Left kidney (tissue), 8 donors: ENCODE results near the gene RPS27. TPM values are rescaled to one million over a fixed set of nuclear protein-coding genes. Genes with fewer than 3 reads are reported as not detected.

Experiments used
- DNase-seq: peaks from one replicate; pipeline ENCODE4 v3.0.0-alpha.2; 2013
- long read RNA-seq, 8 donors: transcript quantifications; one replicate each; lab custom pipeline, GENCODE V29; 2026
- polyA plus RNA-seq: library from polyadenylated mRNA; unstranded; fragments of 120-200 nt; gene quantifications from one replicate; pipeline ENCODE4 v1.2.1, GENCODE V29; 2013; ENCODE audit not compliant: insufficient read length

The RPS27 gene
- 2,566 TPM for polyA plus RNA-seq
- long read RNA-seq, donor 1, transcript RPS27-204 (4 exons, 573 nt), result minor isoform, 27 of 373 reads
- long read RNA-seq, donor 1, transcript RPS27-203 (3 exons, 496 nt), result minor isoform, 28 of 373 reads
- long read RNA-seq, donor 1, transcript RPS27-201 (4 exons, 359 nt), result major isoform, 284 of 373 reads
- long read RNA-seq, donor 1, partial matches to known transcripts, result 29 of 373 reads
- long read RNA-seq, donor 1, other reads (novel, unspliced or antisense), result 0 of 373 reads
- long read RNA-seq, donor 2, transcript RPS27-201 (4 exons, 359 nt), result major isoform, 319 of 393 reads
- long read RNA-seq, donor 2, transcript RPS27-204 (4 exons, 573 nt), result minor isoform, 21 of 393 reads
- long read RNA-seq, donor 2, transcript RPS27-203 (3 exons, 496 nt), result minor isoform, 13 of 393 reads
- long read RNA-seq, donor 2, transcript RPS27-205 (5 exons, 467 nt), result minor isoform, 9 of 393 reads
- long read RNA-seq, donor 2, partial matches to known transcripts, result 16 of 393 reads
- long read RNA-seq, donor 2, other reads (novel, unspliced or antisense), result 8 of 393 reads
- long read RNA-seq, donor 3, transcript RPS27-203 (3 exons, 496 nt), result minor isoform, 6 of 215 reads
- long read RNA-seq, donor 3, transcript RPS27-204 (4 exons, 573 nt), result minor isoform, 11 of 215 reads
- long read RNA-seq, donor 3, transcript RPS27-201 (4 exons, 359 nt), result major isoform, 178 of 215 reads
- long read RNA-seq, donor 3, partial matches to known transcripts, result 16 of 215 reads
- long read RNA-seq, donor 3, other reads (novel, unspliced or antisense), result 0 of 215 reads
- long read RNA-seq, donor 4, transcript RPS27-203 (3 exons, 496 nt), result minor isoform, 6 of 176 reads
- long read RNA-seq, donor 4, transcript RPS27-201 (4 exons, 359 nt), result major isoform, 154 of 176 reads
- long read RNA-seq, donor 4, transcript RPS27-202 (2 exons, 625 nt), result minor isoform, 6 of 176 reads
- long read RNA-seq, donor 4, partial matches to known transcripts, result 6 of 176 reads
- long read RNA-seq, donor 4, other reads (novel, unspliced or antisense), result 0 of 176 reads
- long read RNA-seq, donor 5, transcript RPS27-204 (4 exons, 573 nt), result minor isoform, 46 of 979 reads
- long read RNA-seq, donor 5, transcript RPS27-202 (2 exons, 625 nt), result minor isoform, 20 of 979 reads
- long read RNA-seq, donor 5, transcript RPS27-201 (4 exons, 359 nt), result major isoform, 835 of 979 reads
- long read RNA-seq, donor 5, transcript RPS27-203 (3 exons, 496 nt), result minor isoform, 15 of 979 reads
- long read RNA-seq, donor 5, partial matches to known transcripts, result 46 of 979 reads
- long read RNA-seq, donor 5, other reads (novel, unspliced or antisense), result 7 of 979 reads
- long read RNA-seq, donor 6, transcript RPS27-204 (4 exons, 573 nt), result minor isoform, 22 of 447 reads
- long read RNA-seq, donor 6, transcript RPS27-203 (3 exons, 496 nt), result minor isoform, 40 of 447 reads
- long read RNA-seq, donor 6, transcript RPS27-202 (2 exons, 625 nt), result minor isoform, 8 of 447 reads
- long read RNA-seq, donor 6, transcript RPS27-201 (4 exons, 359 nt), result major isoform, 338 of 447 reads
- long read RNA-seq, donor 6, partial matches to known transcripts, result 35 of 447 reads
- long read RNA-seq, donor 6, other reads (novel, unspliced or antisense), result 0 of 447 reads
- long read RNA-seq, donor 7, transcript RPS27-204 (4 exons, 573 nt), result minor isoform, 30 of 651 reads
- long read RNA-seq, donor 7, transcript RPS27-201 (4 exons, 359 nt), result major isoform, 533 of 651 reads
- long read RNA-seq, donor 7, transcript RPS27-203 (3 exons, 496 nt), result minor isoform, 15 of 651 reads
- long read RNA-seq, donor 7, transcript RPS27-202 (2 exons, 625 nt), result minor isoform, 13 of 651 reads
- long read RNA-seq, donor 7, partial matches to known transcripts, result 53 of 651 reads
- long read RNA-seq, donor 7, other reads (novel, unspliced or antisense), result 7 of 651 reads
- long read RNA-seq, donor 8, transcript RPS27-201 (4 exons, 359 nt), result major isoform, 140 of 179 reads
- long read RNA-seq, donor 8, transcript RPS27-204 (4 exons, 573 nt), result minor isoform, 17 of 179 reads
- long read RNA-seq, donor 8, transcript RPS27-202 (2 exons, 625 nt), result minor isoform, 5 of 179 reads
- long read RNA-seq, donor 8, partial matches to known transcripts, result 14 of 179 reads
- long read RNA-seq, donor 8, other reads (novel, unspliced or antisense), result 0 of 179 reads

DNA sequence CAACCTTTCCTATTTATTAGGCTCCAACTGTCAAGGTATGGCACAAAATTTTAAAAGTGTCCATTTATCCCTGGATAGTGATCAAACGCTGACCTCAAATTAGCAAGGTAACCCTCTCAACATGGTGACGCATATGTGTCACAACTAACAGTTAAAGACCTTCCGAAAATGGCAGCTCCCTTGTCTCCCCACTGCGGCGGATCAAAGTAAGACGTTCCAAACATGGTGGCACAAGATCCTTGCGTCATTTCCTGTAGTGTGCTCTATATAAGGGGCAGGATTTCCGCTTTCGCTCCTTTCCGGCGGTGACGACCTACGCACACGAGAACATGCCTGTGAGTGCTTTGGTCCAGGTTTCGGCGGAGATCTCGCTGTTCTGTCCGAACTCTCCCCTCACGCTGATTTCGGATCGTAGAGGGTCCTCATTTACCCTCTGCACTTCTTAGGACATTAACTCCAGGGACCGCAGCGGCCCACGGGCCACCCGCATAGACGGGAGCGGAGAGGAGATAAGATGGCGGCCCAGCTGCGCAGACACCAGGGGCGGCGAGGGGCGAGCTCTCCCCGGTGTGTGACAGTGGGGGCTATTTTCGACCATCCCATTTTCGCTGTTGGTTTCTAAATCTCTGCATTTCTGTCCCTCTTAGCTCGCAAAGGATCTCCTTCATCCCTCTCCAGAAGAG lies at the start of gene RPS27:
RPS27 (plus strand) TSS at position 295 of the 683 bp plus-strand sequence; CDS start at position 330, 35 bp downstream.
- peak; percentile 98 for DNase-seq

DNA sequence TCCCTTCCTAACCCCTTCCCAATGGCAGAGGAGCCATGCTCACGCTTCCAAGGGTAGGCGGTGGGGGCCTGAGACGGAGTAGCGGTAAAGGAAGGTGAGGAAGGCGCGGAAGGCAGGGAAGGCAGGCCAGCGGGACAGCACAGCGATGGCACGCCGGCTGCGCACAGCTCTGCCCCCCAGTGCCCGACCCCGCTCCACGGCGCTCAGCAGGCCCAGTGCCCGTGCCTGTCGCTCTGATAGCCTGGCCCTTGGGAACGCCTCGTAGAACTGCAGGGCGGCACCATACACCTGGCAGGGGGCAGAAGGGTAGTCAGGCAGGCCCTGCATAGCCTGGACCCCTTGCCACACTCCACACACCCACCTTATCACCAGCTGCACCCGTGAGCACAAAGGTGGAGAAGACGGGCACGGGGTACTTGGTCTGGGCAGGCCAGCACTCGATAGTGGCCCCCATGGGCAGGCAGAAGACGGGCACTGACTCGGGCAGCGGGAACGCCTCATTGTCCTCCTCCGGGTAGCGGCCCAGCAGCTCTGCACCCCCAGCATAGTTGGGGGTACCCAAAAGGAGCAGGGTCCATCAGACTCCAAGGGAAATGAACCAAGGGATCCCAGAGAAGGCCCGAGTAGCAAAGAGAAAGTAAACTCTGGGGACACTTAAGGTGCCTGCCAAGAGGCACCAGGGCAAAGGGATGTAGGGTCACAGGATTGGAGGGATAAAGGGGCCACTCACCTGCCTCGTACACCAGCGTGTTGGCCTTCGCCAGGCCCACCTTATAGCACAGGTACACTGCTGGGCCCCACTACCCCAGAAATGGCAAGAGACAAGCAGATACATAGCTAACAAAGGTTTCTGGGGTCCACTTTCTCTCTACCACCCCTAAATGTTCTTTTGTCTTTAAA lies 48.5 kb upstream of the RPS27 start:
- DNase-seq, result no peak

- no peak for DNase-seq
These were observed 47.6 kb upstream of the RPS27 start for GRCh38 chr1:153942766-153943549.

GRCh38 chr1:153944005-153944826 lies 46.3 kb upstream of the RPS27 start:
- DNase-seq, result no peak

DNA sequence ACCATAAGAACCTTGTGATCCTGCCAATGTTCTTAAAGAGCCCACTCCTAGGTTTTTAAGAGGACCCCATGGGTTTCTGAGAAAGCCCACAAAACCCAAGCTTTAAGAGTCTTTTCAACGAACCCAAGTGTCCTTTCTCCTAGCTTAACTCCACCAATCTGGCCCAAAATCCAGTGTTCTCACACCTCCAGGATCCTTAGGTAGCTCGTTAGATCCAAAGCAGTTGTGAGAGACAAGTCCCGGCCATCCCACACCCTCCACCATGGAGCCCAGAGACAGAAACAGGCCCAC lies 45.8 kb upstream of the RPS27 start:
- no peak for DNase-seq

GRCh38 chr1:153945131-153945794 lies 45.3 kb upstream of the RPS27 start:
- peak; percentile 20 for DNase-seq

DNA sequence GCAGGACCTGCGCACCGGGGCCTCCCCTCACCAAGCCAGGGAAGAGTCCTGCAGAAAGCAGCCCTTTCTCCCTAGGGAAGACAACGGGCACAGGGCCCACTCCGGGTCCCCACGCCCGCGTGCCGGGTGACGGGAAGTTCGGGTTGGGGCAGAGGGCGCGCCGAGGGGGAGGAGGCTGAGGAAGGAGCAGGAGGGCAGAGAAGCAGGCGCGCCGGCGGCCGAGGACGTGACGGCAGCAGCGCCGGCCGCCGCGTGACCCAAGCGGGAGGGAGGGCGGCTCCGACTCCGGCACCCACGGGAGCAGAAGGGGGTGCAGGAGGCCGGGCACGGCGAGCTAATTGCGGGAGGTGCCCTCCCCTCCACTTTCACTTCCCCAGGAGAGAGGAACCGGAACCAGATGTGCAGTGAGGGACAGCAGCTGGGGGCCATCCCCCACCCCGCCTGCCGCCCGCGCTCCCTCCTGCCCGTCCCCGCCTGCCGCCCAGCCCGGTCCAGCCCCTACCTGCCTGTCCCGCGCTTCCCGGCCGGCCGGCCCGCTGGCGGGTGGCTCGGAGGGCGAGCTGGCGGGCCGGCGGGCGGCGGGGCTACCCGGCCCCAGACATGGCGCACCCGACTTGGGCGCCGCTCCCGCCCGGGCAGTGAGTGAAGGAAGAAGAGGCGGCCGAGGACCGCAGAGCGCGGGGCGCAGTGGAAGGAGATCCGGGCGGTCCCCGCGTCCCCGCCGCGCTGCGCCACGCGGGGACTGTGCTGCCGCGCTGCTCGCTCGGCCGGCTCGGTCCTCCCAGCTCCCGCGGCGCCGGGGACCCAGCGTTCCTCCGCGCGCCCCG lies 44.6 kb upstream of the RPS27 start:
- DNase-seq, result peak; percentile 41

GRCh38 chr1:153946622-153947241 lies 43.8 kb upstream of the RPS27 start, which contains the start of gene DENND4B:
DENND4B (minus strand) TSS chr1:153946718; CDS start chr1:153944374, 2,344 bp downstream.
- peak; percentile 76 for DNase-seq

GRCh38 chr1:153951183-153951582 lies 39.4 kb upstream of the RPS27 start:
- DNase-seq, result no peak

DNA sequence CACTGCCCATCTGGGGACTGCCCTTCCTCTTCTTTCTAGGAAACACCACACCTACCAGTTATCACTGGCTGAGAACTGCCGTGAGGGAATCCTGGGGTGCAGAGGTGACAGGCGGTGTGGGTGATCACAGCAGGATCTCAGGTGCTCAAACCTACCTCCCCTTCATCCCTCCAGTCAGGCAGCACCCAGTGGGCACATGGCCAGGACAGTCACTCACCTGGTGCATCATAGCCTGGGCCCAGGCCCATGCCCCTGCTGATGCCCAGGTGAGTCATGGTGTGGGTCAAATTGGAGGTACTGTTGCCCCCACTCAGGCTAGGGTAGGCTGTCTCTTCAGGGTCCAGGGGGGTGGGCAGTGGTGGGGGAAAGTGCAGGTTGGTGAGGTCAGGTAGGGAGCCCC lies 38.8 kb upstream of the RPS27 start:
- DNase-seq, result no peak

- DNase-seq, result no peak
These were observed 36.6 kb upstream of the RPS27 start for GRCh38 chr1:153953859-153954365.

DNA sequence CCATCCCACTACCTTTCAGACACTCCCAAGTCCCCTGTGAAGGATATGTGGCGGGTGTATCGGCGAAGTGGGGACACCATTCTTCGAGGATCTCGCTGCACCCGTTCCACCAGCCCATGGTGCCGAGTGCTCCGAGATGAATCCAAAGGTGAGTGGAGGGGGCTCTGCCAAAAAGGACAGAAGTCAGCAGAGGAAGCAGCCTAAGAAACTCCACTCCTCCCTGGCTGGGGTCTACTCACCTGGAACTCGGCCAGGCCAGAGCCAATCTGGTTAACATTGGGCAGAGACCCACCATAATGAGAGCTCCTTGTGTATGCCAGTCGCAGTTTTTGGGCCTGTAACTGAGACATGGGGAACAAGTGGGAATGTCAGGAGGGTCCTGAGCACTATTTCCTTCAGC lies 35.7 kb upstream of the RPS27 start:
- no peak for DNase-seq

DNA sequence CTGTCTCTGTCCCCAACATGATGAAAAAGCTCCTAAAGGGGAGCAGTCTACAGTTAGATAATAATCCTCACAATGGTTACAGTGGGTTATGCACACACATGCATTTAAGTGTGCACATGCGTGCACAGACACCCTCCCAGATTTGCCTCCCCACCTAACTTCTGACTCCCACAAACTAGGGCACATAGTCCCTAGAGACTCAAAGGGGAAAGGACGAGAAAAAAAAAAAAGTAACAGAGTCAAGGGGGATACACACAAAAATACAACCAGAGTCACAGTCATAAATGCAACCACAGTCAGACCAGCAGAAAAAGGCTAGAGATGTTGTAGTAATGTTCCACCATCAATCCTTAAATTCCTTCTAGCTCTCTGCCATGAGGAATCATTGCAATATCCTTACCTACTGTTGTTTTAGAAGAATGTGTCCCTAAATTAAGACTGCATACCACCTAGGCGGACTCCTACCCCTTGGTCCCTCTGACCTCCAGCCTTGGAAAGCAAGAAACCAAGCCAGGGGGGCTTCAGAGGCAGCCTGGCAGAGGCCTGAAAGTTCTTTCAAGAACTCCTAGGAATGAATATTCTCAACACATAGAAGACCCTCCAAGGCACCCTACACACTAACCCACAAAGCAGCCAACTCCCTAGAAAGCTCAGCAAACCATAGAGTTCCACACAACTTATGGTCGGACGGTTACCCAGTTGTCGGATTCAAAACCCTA lies 33.4 kb upstream of the RPS27 start:
- DNase-seq, result no peak

DNA sequence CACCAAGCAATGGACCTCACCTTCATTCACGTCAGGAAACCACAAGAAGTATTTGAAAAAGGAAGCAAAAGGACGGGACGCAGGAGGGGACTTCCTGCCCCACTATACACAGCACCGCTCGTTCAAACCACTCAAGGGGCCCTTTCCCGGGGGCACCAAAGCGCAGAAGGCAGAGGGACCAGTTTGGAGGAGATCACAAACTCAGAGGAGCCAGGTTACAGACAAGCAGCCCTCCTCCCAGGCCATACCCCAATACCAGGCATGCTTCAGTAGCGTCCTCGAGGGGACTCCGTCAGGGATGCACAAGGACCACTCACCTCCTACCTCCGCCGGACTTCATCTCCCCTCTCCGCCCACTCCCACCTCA lies 32.8 kb upstream of the RPS27 start:
- DNase-seq, result peak; percentile 22
